ENCODE data around the gene C4BPA.

The C4BPA gene

GRCh38 chr1:207076181-207076955 lies 27.7 kb upstream of the C4BPA start:
- H3K9ac ChIP-seq (ENCODE audit: low read depth in 1 of 2, low read length in 2 of 2): no peak overlapping the region
- no peak overlapping the region for H3K4me3 ChIP-seq (ENCODE audit: low read depth in 1 of 2, low read length in 2 of 2)
- H3K27me3 ChIP-seq (ENCODE audit: control insufficient read depth in 1 of 2, insufficient read depth in 2 of 2, low read length in 2 of 2): no peaks in the 10 kb centered on the region
- H3K27ac ChIP-seq (ENCODE audit: low read depth, low read length): no peak overlapping the region
- no peaks in the 10 kb centered on the region for H3K9me3 ChIP-seq (ENCODE audit: control insufficient read depth in 1 of 2, low read length in 2 of 2)
- peaks cover 0 to 3% of the 10 kb centered on the region in 2 donors for H3K4me1 ChIP-seq (ENCODE audit: control insufficient read depth in 1 of 2, insufficient read depth in 2 of 2, low read length in 2 of 2)
- H3K36me3 ChIP-seq (ENCODE audit: control insufficient read depth in 1 of 2, insufficient read depth in 2 of 2, low read length in 2 of 2): peaks cover 25 to 62% of the 10 kb centered on the region in 2 donors

GRCh38 chr1:207077012-207077411 lies 27.0 kb upstream of the C4BPA start:
- Histone ChIP-seq H3K9ac (ENCODE audit: low read depth in 1 of 2, low read length in 2 of 2) (no peak overlapping the region), H3K4me1 (ENCODE audit: control insufficient read depth in 1 of 2, insufficient read depth in 2 of 2, low read length in 2 of 2) (peaks cover 0 to 3% of the 10 kb centered on the region in 2 donors), H3K36me3 (ENCODE audit: control insufficient read depth in 1 of 2, insufficient read depth in 2 of 2, low read length in 2 of 2) (peaks cover 18 to 56% of the 10 kb centered on the region in 2 donors), H3K4me3 (ENCODE audit: low read depth in 1 of 2, low read length in 2 of 2) (no peak overlapping the region), H3K27ac (ENCODE audit: low read depth, low read length) (no peak overlapping the region), H3K9me3 (ENCODE audit: control insufficient read depth in 1 of 2, low read length in 2 of 2) (no peaks in the 10 kb centered on the region), H3K27me3 (ENCODE audit: control insufficient read depth in 1 of 2, insufficient read depth in 2 of 2, low read length in 2 of 2) (no peaks in the 10 kb centered on the region)

- no peak overlapping the region for H3K4me3 ChIP-seq (ENCODE audit: low read depth in 1 of 2, low read length in 2 of 2)
- peaks cover 0 to 3% of the 10 kb centered on the region in 2 donors for H3K4me1 ChIP-seq (ENCODE audit: control insufficient read depth in 1 of 2, insufficient read depth in 2 of 2, low read length in 2 of 2)
- no peaks in the 10 kb centered on the region for H3K27me3 ChIP-seq (ENCODE audit: control insufficient read depth in 1 of 2, insufficient read depth in 2 of 2, low read length in 2 of 2)
- H3K36me3 ChIP-seq (ENCODE audit: control insufficient read depth in 1 of 2, insufficient read depth in 2 of 2, low read length in 2 of 2): peaks cover 11 to 48% of the 10 kb centered on the region in 2 donors
- no peak overlapping the region for H3K9ac ChIP-seq (ENCODE audit: low read depth in 1 of 2, low read length in 2 of 2)
- no peak overlapping the region for H3K27ac ChIP-seq (ENCODE audit: low read depth, low read length)
- H3K9me3 ChIP-seq (ENCODE audit: control insufficient read depth in 1 of 2, low read length in 2 of 2): no peaks in the 10 kb centered on the region
Measured at GRCh38 chr1:207077470-207078377, 26.3 kb upstream of the C4BPA start.

GRCh38 chr1:207078578-207079132 lies 25.4 kb upstream of the C4BPA start:
- H3K27ac ChIP-seq (ENCODE audit: low read depth, low read length): no peak overlapping the region
- H3K4me1 ChIP-seq (ENCODE audit: control insufficient read depth in 1 of 2, insufficient read depth in 2 of 2, low read length in 2 of 2): peaks cover 0 to 3% of the 10 kb centered on the region in 2 donors
- no peak overlapping the region for H3K9ac ChIP-seq (ENCODE audit: low read depth in 1 of 2, low read length in 2 of 2)
- peaks cover 7 to 40% of the 10 kb centered on the region in 2 donors for H3K36me3 ChIP-seq (ENCODE audit: control insufficient read depth in 1 of 2, insufficient read depth in 2 of 2, low read length in 2 of 2)
- no peak overlapping the region for H3K4me3 ChIP-seq (ENCODE audit: low read depth in 1 of 2, low read length in 2 of 2)
- H3K9me3 ChIP-seq (ENCODE audit: control insufficient read depth in 1 of 2, low read length in 2 of 2): no peaks in the 10 kb centered on the region
- no peaks in the 10 kb centered on the region for H3K27me3 ChIP-seq (ENCODE audit: control insufficient read depth in 1 of 2, insufficient read depth in 2 of 2, low read length in 2 of 2)

GRCh38 chr1:207079706-207080241 lies 24.3 kb upstream of the C4BPA start:
- H3K27me3 ChIP-seq (ENCODE audit: control insufficient read depth in 1 of 2, insufficient read depth in 2 of 2, low read length in 2 of 2): no peaks in the 10 kb centered on the region
- no peak overlapping the region for H3K9ac ChIP-seq (ENCODE audit: low read depth in 1 of 2, low read length in 2 of 2)

GRCh38 chr1:207081088-207081487 lies 22.9 kb upstream of the C4BPA start:
- Histone ChIP-seq H3K4me1 (ENCODE audit: control insufficient read depth in 1 of 2, insufficient read depth in 2 of 2, low read length in 2 of 2) (peaks cover 3 to 5% of the 10 kb centered on the region in 2 donors), H3K27ac (ENCODE audit: low read depth, low read length) (no peak overlapping the region), H3K9ac (ENCODE audit: low read depth in 1 of 2, low read length in 2 of 2) (no peak overlapping the region), H3K27me3 (ENCODE audit: control insufficient read depth in 1 of 2, insufficient read depth in 2 of 2, low read length in 2 of 2) (no peaks in the 10 kb centered on the region), H3K4me3 (ENCODE audit: low read depth in 1 of 2, low read length in 2 of 2) (no peak overlapping the region), H3K9me3 (ENCODE audit: control insufficient read depth in 1 of 2, low read length in 2 of 2) (no peaks in the 10 kb centered on the region), H3K36me3 (ENCODE audit: control insufficient read depth in 1 of 2, insufficient read depth in 2 of 2, low read length in 2 of 2) (peaks cover 0 to 23% of the 10 kb centered on the region in 2 donors)

More at GRCh38 chr1:207079706-207080241, 24.3 kb upstream of the C4BPA start:
- Histone ChIP-seq H3K27ac (ENCODE audit: low read depth, low read length) (no peak overlapping the region), H3K4me3 (ENCODE audit: low read depth in 1 of 2, low read length in 2 of 2) (no peak overlapping the region), H3K36me3 (ENCODE audit: control insufficient read depth in 1 of 2, insufficient read depth in 2 of 2, low read length in 2 of 2) (peaks cover 3 to 29% of the 10 kb centered on the region in 2 donors), H3K9me3 (ENCODE audit: control insufficient read depth in 1 of 2, low read length in 2 of 2) (no peaks in the 10 kb centered on the region), H3K4me1 (ENCODE audit: control insufficient read depth in 1 of 2, insufficient read depth in 2 of 2, low read length in 2 of 2) (peaks cover under 1 to 3% of the 10 kb centered on the region in 2 donors)

GRCh38 chr1:207081806-207082205 lies 22.2 kb upstream of the C4BPA start:
- H3K9me3 ChIP-seq (ENCODE audit: control insufficient read depth in 1 of 2, low read length in 2 of 2): no peaks in the 10 kb centered on the region
- H3K36me3 ChIP-seq (ENCODE audit: control insufficient read depth in 1 of 2, insufficient read depth in 2 of 2, low read length in 2 of 2): peaks cover 0 to 16% of the 10 kb centered on the region in 2 donors
- peaks cover 3 to 5% of the 10 kb centered on the region in 2 donors for H3K4me1 ChIP-seq (ENCODE audit: control insufficient read depth in 1 of 2, insufficient read depth in 2 of 2, low read length in 2 of 2)
- H3K9ac ChIP-seq (ENCODE audit: low read depth in 1 of 2, low read length in 2 of 2): no peak overlapping the region
- no peaks in the 10 kb centered on the region for H3K27me3 ChIP-seq (ENCODE audit: control insufficient read depth in 1 of 2, insufficient read depth in 2 of 2, low read length in 2 of 2)
- H3K27ac ChIP-seq (ENCODE audit: low read depth, low read length): no peak overlapping the region
- H3K4me3 ChIP-seq (ENCODE audit: low read depth in 1 of 2, low read length in 2 of 2): no peak overlapping the region

GRCh38 chr1:207084232-207084631 lies 19.8 kb upstream of the C4BPA start:
- Histone ChIP-seq H3K27me3 (ENCODE audit: control insufficient read depth in 1 of 2, insufficient read depth in 2 of 2, low read length in 2 of 2) (no peaks in the 10 kb centered on the region), H3K27ac (ENCODE audit: low read depth, low read length) (no peak overlapping the region), H3K4me3 (ENCODE audit: low read depth in 1 of 2, low read length in 2 of 2) (no peak overlapping the region), H3K36me3 (ENCODE audit: control insufficient read depth in 1 of 2, insufficient read depth in 2 of 2, low read length in 2 of 2) (peaks cover 0 to 6% of the 10 kb centered on the region in 2 donors), H3K4me1 (ENCODE audit: control insufficient read depth in 1 of 2, insufficient read depth in 2 of 2, low read length in 2 of 2) (peaks cover 10 to 18% of the 10 kb centered on the region in 2 donors), H3K9me3 (ENCODE audit: control insufficient read depth in 1 of 2, low read length in 2 of 2) (no peaks in the 10 kb centered on the region), H3K9ac (ENCODE audit: low read depth in 1 of 2, low read length in 2 of 2) (no peak overlapping the region)

- Histone ChIP-seq H3K36me3 (ENCODE audit: control insufficient read depth in 1 of 2, insufficient read depth in 2 of 2, low read length in 2 of 2) (peaks cover 0 to 3% of the 10 kb centered on the region in 2 donors), H3K9me3 (ENCODE audit: control insufficient read depth in 1 of 2, low read length in 2 of 2) (no peaks in the 10 kb centered on the region), H3K4me1 (ENCODE audit: control insufficient read depth in 1 of 2, insufficient read depth in 2 of 2, low read length in 2 of 2) (peaks cover 12 to 19% of the 10 kb centered on the region in 2 donors), H3K4me3 (ENCODE audit: low read depth in 1 of 2, low read length in 2 of 2) (no peak overlapping the region), H3K27me3 (ENCODE audit: control insufficient read depth in 1 of 2, insufficient read depth in 2 of 2, low read length in 2 of 2) (no peaks in the 10 kb centered on the region), H3K9ac (ENCODE audit: low read depth in 1 of 2, low read length in 2 of 2) (no peak overlapping the region), H3K27ac (ENCODE audit: low read depth, low read length) (no peak overlapping the region)
Measured at GRCh38 chr1:207084701-207085180, 19.3 kb upstream of the C4BPA start.

Data from duodenal mucosa (tissue), 2 donors.